ENCODE results near the gene TSSK2. TPM values are rescaled to one million over a fixed set of nuclear protein-coding genes. Genes with fewer than 3 reads are reported as not detected.

Gene TSSK2
- polyA plus RNA-seq, 1 donor (not counting 4 experiments of a cell fraction or from before 2014, with no cell fraction given): not detected

- H3K9ac ChIP-seq (ENCODE audit: control insufficient read depth, extremely low read depth, insufficient read depth, low read length): no peak overlapping the region
- H3K36me3 ChIP-seq (ENCODE audit: control insufficient read depth in 2 of 2, extremely low read depth in 1 of 2, insufficient read depth in 2 of 2, low read length in 2 of 2): peaks cover 14 to 39% of the 10 kb centered on the region in 2 experiments
- H4K20me1 ChIP-seq (ENCODE audit: control insufficient read depth, extremely low read depth, insufficient read depth, low read length): no peaks in the 10 kb centered on the region
- no peaks in the 10 kb centered on the region for H3K9me1 ChIP-seq (ENCODE audit: control insufficient read depth, extremely low read depth, insufficient read depth, low read length)
- H3K27ac ChIP-seq (ENCODE audit: control insufficient read depth, insufficient read depth, low read length): no peak overlapping the region
- no peak overlapping the region for H3K4me2 ChIP-seq (ENCODE audit: control insufficient read depth, extremely low read depth, insufficient read depth, low read depth, low read length)
- H3K9me3 ChIP-seq (ENCODE audit: control insufficient read depth, low read depth, low read length): no peaks in the 10 kb centered on the region
- TF ChIP-seq CTCF (optimal IDR thresholded peaks at IDR 0.05 in 1 of 3, IDR thresholded peaks at IDR 0.05 in 1 of 3, conservative IDR thresholded peaks at IDR 0.05 in 1 of 3; ENCODE audit: extremely low read depth in 1 of 3, insufficient read depth in 2 of 3, low read length in 3 of 3) (no peak), EZH2 (IDR thresholded peaks at IDR 0.05; ENCODE audit: low read length) (no peak)
- peaks cover 6% of the 10 kb centered on the region for H3K4me1 ChIP-seq (ENCODE audit: control insufficient read depth, extremely low read depth, insufficient read depth, low read length)
- no peak overlapping the region for H3K4me3 ChIP-seq (ENCODE audit: control insufficient read depth in 2 of 3, extremely low read depth in 1 of 3, insufficient read depth in 2 of 3, low read depth in 1 of 3, low read length in 3 of 3)
- no peak for DNase-seq (ENCODE audit: low read depth, low spot score)
- FAIRE-seq: no peak
- no peak overlapping the region for H2AFZ ChIP-seq (ENCODE audit: control insufficient read depth, low read length)
- H3K27me3 ChIP-seq (ENCODE audit: control insufficient read depth, extremely low read depth, insufficient read depth, low read length): no peaks in the 10 kb centered on the region
- dilution Hi-C loops (cut with MboI; ENCODE audit: extremely low pct_ligation_motif_present, low sequenced_read_pairs): no loop called here
- peaks cover 16% of the 10 kb centered on the region for H3K79me2 ChIP-seq (ENCODE audit: control insufficient read depth, insufficient read depth, low read length)
These were observed 7.9 kb downstream of the TSSK2 start for GRCh38 chr22:19139001-19139356.

GRCh38 chr22:19139974-19140373 lies 8.9 kb downstream of the TSSK2 start:
- Histone ChIP-seq H4K20me1 (ENCODE audit: control insufficient read depth, extremely low read depth, insufficient read depth, low read length) (no peaks in the 10 kb centered on the region), H3K27me3 (ENCODE audit: control insufficient read depth, extremely low read depth, insufficient read depth, low read length) (no peaks in the 10 kb centered on the region), H2AFZ (ENCODE audit: control insufficient read depth, low read length) (no peak overlapping the region), H3K4me2 (ENCODE audit: control insufficient read depth, extremely low read depth, insufficient read depth, low read depth, low read length) (no peak overlapping the region), H3K9me1 (ENCODE audit: control insufficient read depth, extremely low read depth, insufficient read depth, low read length) (no peaks in the 10 kb centered on the region), H3K4me1 (ENCODE audit: control insufficient read depth, extremely low read depth, insufficient read depth, low read length) (peaks cover 6% of the 10 kb centered on the region), H3K9me3 (ENCODE audit: control insufficient read depth, low read depth, low read length) (no peaks in the 10 kb centered on the region), H3K36me3 (ENCODE audit: control insufficient read depth in 2 of 2, extremely low read depth in 1 of 2, insufficient read depth in 2 of 2, low read length in 2 of 2) (peaks cover 14 to 34% of the 10 kb centered on the region in 2 experiments), H3K79me2 (ENCODE audit: control insufficient read depth, insufficient read depth, low read length) (peaks cover 20% of the 10 kb centered on the region), H3K4me3 (ENCODE audit: control insufficient read depth in 2 of 3, extremely low read depth in 1 of 3, insufficient read depth in 2 of 3, low read depth in 1 of 3, low read length in 3 of 3) (no peak overlapping the region), H3K27ac (ENCODE audit: control insufficient read depth, insufficient read depth, low read length) (no peak overlapping the region), H3K9ac (ENCODE audit: control insufficient read depth, extremely low read depth, insufficient read depth, low read length) (no peak overlapping the region)
- FAIRE-seq (no peak), DNase-seq (ENCODE audit: low read depth, low spot score) (no peak)
- no peak for TF ChIP-seq EZH2 (IDR thresholded peaks at IDR 0.05; ENCODE audit: low read length)
- no peak for TF ChIP-seq CTCF (optimal IDR thresholded peaks at IDR 0.05 in 1 of 3, IDR thresholded peaks at IDR 0.05 in 1 of 3, conservative IDR thresholded peaks at IDR 0.05 in 1 of 3; ENCODE audit: extremely low read depth in 1 of 3, insufficient read depth in 2 of 3, low read length in 3 of 3)
- dilution Hi-C loops (cut with MboI; ENCODE audit: extremely low pct_ligation_motif_present, low sequenced_read_pairs): no loop called here

All from keratinocyte (primary cell).